A673 (cell line): Measurements from ENCODE around the gene RYK. TPM values are rescaled to one million over a fixed set of nuclear protein-coding genes. Genes with fewer than 3 reads are reported as not detected.

Experiments
- BruUV-seq: library from RNA; stranded (reverse); fragments of 400-500 nt; replicated peaks from 2 replicates; lab custom pipeline; 2021; lab: Mats Ljungman, UMichigan
- CTCF ChIA-PET: fragments of 300-600 bp; sonication (Branson Sonifier 250); formaldehyde crosslinking; loops from one replicate; lab custom pipeline; 2022; ENCODE audit warnings: antibody characterized with exemption; lab: Charles Lee
- POLR2A ChIA-PET: fragments of 300-600 bp; sonication (Branson Sonifier 250); formaldehyde crosslinking; loops from one replicate; lab custom pipeline; 2022; ENCODE audit warnings: antibody characterized with exemption; ENCODE audit not compliant: low non-redundant PET; lab: Charles Lee
- DNase-seq: peaks from one replicate; pipeline ENCODE4 v3.0.0-alpha.2; 2015; ENCODE audit warnings: low spot score
- H3K27ac ChIP-seq: fragments of 200-600 bp; sonication (generic); 2 replicates; pipeline ENCODE4 v1.5.1; 2016; ENCODE audit warnings: mixed run types, low read depth, mild to moderate bottlenecking, mixed read lengths, antibody characterized with exemption, low read length; ENCODE audit not compliant: poor library complexity, severe bottlenecking
- H3K27me3 ChIP-seq: fragments of 200-600 bp; sonication (generic); replicated peaks from 2 replicates; pipeline ENCODE4 v1.6.1; 2017; ENCODE audit warnings: mixed run types, low read depth, mild to moderate bottlenecking, mixed read lengths, antibody characterized with exemption, low read length; ENCODE audit not compliant: insufficient read depth, poor library complexity
- H3K36me3 ChIP-seq: fragments of 200-600 bp; sonication (generic); 2 replicates; pipeline ENCODE4 v1.6.1; 2016; ENCODE audit warnings: mixed run types, mild to moderate bottlenecking, mixed read lengths, antibody characterized with exemption, low read length; ENCODE audit not compliant: insufficient read depth, poor library complexity, severe bottlenecking
- H3K4me1 ChIP-seq: fragments of 200-600 bp; sonication (generic); 2 replicates; pipeline ENCODE4 v1.6.1; 2017; ENCODE audit warnings: mixed run types, mild to moderate bottlenecking, mixed read lengths, antibody characterized with exemption, low read length; ENCODE audit not compliant: insufficient read depth, poor library complexity, severe bottlenecking
- H3K4me3 ChIP-seq: fragments of 200-600 bp; sonication (generic); 2 replicates; pipeline ENCODE4 v1.5.1; 2016; ENCODE audit warnings: low read depth, mixed run types, mild to moderate bottlenecking, mixed read lengths, low read length; ENCODE audit not compliant: poor library complexity, severe bottlenecking
- H3K9me3 ChIP-seq: fragments of 200-600 bp; sonication (generic); 2 replicates; pipeline ENCODE4 v1.6.1; 2016; ENCODE audit warnings: mixed run types, low read depth, mild to moderate bottlenecking, mixed read lengths, antibody characterized with exemption, low read length; ENCODE audit not compliant: poor library complexity, severe bottlenecking
- EZH2 ChIP-seq: fragments of 200-600 bp; sonication (generic); IDR thresholded peaks from 2 replicates; pipeline ENCODE4 v1.6.1; 2017; ENCODE audit warnings: borderline replicate concordance, low read depth, mild to moderate bottlenecking, mixed read lengths, antibody characterized with exemption, low read length; ENCODE audit not compliant: poor library complexity, severe bottlenecking
- intact Hi-C: fragments of 100-400 bp; cut with micrococcal nuclease; formaldehyde crosslinking; loops from one replicate; pipeline ENCODE4 v1.10.0; 2022; ENCODE audit not compliant: unreplicated experiment
- total RNA-seq: library from RNA; stranded (reverse); gene quantifications from 2 replicates; pipeline ENCODE4 v1.2.3, GENCODE V29; 2021
- TF ChIP-seq, protein P1 (sequence below): fragments of 300-800, 200-600 bp; sonication (generic); conservative IDR thresholded peaks from 2 replicates; pipeline ENCODE4 v1.5.1; 2017; ENCODE audit warnings: low read depth, mild to moderate bottlenecking, antibody characterized with exemption, low read length, moderate library complexity, mixed read lengths

Gene RYK
- total RNA-seq, 1 experiment from 2014 or later: 47.8 TPM

DNA sequence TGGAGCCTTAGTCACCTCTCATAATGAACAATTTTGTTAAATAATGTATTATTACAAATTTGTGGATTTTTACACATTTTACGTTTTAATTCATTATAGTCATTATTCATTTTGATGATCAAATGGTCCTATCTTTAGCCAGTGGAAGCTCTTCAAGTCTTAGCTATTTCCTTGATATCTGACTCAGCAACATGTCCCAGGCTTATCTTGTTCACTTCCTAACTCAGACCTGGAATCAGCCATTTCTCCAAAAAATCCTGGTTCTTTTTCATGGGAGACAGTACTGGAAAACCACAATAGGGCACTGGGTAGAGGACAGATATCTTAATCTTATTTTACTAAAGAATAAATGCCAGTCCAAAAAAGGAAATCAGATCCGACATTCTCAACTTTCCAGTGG lies 56.4 kb downstream of the RYK start:
- CTCF ChIA-PET: no interaction called here
- H3K4me1 ChIP-seq: no peaks in the 10 kb centered on the region
- no peak for TF ChIP-seq EZH2
- TF ChIP-seq, protein P1, sequence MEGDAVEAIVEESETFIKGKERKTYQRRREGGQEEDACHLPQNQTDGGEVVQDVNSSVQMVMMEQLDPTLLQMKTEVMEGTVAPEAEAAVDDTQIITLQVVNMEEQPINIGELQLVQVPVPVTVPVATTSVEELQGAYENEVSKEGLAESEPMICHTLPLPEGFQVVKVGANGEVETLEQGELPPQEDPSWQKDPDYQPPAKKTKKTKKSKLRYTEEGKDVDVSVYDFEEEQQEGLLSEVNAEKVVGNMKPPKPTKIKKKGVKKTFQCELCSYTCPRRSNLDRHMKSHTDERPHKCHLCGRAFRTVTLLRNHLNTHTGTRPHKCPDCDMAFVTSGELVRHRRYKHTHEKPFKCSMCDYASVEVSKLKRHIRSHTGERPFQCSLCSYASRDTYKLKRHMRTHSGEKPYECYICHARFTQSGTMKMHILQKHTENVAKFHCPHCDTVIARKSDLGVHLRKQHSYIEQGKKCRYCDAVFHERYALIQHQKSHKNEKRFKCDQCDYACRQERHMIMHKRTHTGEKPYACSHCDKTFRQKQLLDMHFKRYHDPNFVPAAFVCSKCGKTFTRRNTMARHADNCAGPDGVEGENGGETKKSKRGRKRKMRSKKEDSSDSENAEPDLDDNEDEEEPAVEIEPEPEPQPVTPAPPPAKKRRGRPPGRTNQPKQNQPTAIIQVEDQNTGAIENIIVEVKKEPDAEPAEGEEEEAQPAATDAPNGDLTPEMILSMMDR: no peak
- POLR2A ChIA-PET: no interaction called here
- no peak overlapping the region for H3K27ac ChIP-seq
- peaks cover 4% of the 10 kb centered on the region for H3K36me3 ChIP-seq
- no peak overlapping the region for H3K4me3 ChIP-seq
- intact Hi-C loops: no loop called here
- H3K9me3 ChIP-seq: no peaks in the 10 kb centered on the region
- no peaks in the 10 kb centered on the region for H3K27me3 ChIP-seq
- no TSS peak for BruUV-seq
- no peak for DNase-seq

GRCh38 chr3:134190250-134190649 lies 60.4 kb downstream of the RYK start:
- no peak for DNase-seq
- intact Hi-C loops: no loop called here
- Histone ChIP-seq H3K27ac (no peak overlapping the region), H3K4me3 (no peak overlapping the region), H3K27me3 (no peaks in the 10 kb centered on the region), H3K36me3 (no peaks in the 10 kb centered on the region), H3K9me3 (no peaks in the 10 kb centered on the region), H3K4me1 (no peaks in the 10 kb centered on the region)
- no TSS peak for BruUV-seq
- CTCF ChIA-PET: no interaction called here
- TF ChIP-seq, protein P1: no peak
- TF ChIP-seq EZH2: no peak
- POLR2A ChIA-PET: no interaction called here

- Histone ChIP-seq H3K9me3 (no peaks in the 10 kb centered on the region), H3K27me3 (no peaks in the 10 kb centered on the region), H3K4me3 (no peak overlapping the region), H3K4me1 (no peaks in the 10 kb centered on the region), H3K27ac (no peak overlapping the region), H3K36me3 (no peaks in the 10 kb centered on the region)
- ChIA-PET POLR2A (no interaction called here), CTCF (no interaction called here)
- no peak for TF ChIP-seq EZH2
- TF ChIP-seq, protein P1: no peak
- intact Hi-C loops: no loop called here
- no peak for DNase-seq
- BruUV-seq: no TSS peak
These were observed 60.8 kb downstream of the RYK start for GRCh38 chr3:134189849-134190248.
